ENCODE data around the gene HMCES. TPM values are rescaled to one million over a fixed set of nuclear protein-coding genes. Genes with fewer than 3 reads are reported as not detected.

HMCES gene
- total and polyA plus RNA-seq, 2 of the 13 experiments (the other 11 are each of a cell fraction or from before 2014, with no cell fraction given): 16.1 to 37.5 TPM

- TF ChIP-seq, protein P1, sequence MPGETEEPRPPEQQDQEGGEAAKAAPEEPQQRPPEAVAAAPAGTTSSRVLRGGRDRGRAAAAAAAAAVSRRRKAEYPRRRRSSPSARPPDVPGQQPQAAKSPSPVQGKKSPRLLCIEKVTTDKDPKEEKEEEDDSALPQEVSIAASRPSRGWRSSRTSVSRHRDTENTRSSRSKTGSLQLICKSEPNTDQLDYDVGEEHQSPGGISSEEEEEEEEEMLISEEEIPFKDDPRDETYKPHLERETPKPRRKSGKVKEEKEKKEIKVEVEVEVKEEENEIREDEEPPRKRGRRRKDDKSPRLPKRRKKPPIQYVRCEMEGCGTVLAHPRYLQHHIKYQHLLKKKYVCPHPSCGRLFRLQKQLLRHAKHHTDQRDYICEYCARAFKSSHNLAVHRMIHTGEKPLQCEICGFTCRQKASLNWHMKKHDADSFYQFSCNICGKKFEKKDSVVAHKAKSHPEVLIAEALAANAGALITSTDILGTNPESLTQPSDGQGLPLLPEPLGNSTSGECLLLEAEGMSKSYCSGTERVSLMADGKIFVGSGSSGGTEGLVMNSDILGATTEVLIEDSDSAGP (CRISPR knock-in tag; IDR thresholded peaks at IDR 0.05; ENCODE audit: borderline replicate concordance): peak; percentile 52; the same call in 1 of the 2 replicates
- TF ChIP-seq SYNCRIP (IDR thresholded peaks at IDR 0.05; ENCODE audit: insufficient read depth, low read depth, low read length) (no peak), JUNB (CRISPR knock-in tag; IDR thresholded peaks at IDR 0.05; ENCODE audit: borderline replicate concordance) (no peak), ZNF7 (CRISPR knock-in tag; IDR thresholded peaks at IDR 0.05) (no peak), ZBTB21 (CRISPR knock-in tag; IDR thresholded peaks at IDR 0.05) (no peak), ZNF143 (CRISPR knock-in tag; IDR thresholded peaks at IDR 0.05) (peak; percentile 77), ZSCAN31 (CRISPR knock-in tag; IDR thresholded peaks at IDR 0.05; ENCODE audit: low read depth) (no peak), ATF4 (CRISPR knock-in tag; IDR thresholded peaks at IDR 0.05) (0 out of 4 replicates have a peak, but pooled peaks of 1 of the 2 experiments have one; percentile 32), RFXAP (CRISPR knock-in tag; IDR thresholded peaks at IDR 0.05; ENCODE audit: borderline replicate concordance) (0 out of 2 replicates have a peak, but pooled peaks have one; percentile 29), STAT6 (CRISPR knock-in tag; IDR thresholded peaks at IDR 0.05; ENCODE audit: borderline replicate concordance) (no peak), THAP11 (CRISPR knock-in tag; IDR thresholded peaks at IDR 0.05) (peak; percentile 35), MED1 (CRISPR knock-in tag; IDR thresholded peaks at IDR 0.05) (peak; percentile 14; the same call in 1 of the 2 replicates), NPAS2 (CRISPR knock-in tag; IDR thresholded peaks at IDR 0.05; ENCODE audit: borderline replicate concordance) (no peak), DRAP1 (CRISPR knock-in tag; IDR thresholded peaks at IDR 0.05) (peak; percentile 56)
- TF ChIP-seq, protein P2, sequence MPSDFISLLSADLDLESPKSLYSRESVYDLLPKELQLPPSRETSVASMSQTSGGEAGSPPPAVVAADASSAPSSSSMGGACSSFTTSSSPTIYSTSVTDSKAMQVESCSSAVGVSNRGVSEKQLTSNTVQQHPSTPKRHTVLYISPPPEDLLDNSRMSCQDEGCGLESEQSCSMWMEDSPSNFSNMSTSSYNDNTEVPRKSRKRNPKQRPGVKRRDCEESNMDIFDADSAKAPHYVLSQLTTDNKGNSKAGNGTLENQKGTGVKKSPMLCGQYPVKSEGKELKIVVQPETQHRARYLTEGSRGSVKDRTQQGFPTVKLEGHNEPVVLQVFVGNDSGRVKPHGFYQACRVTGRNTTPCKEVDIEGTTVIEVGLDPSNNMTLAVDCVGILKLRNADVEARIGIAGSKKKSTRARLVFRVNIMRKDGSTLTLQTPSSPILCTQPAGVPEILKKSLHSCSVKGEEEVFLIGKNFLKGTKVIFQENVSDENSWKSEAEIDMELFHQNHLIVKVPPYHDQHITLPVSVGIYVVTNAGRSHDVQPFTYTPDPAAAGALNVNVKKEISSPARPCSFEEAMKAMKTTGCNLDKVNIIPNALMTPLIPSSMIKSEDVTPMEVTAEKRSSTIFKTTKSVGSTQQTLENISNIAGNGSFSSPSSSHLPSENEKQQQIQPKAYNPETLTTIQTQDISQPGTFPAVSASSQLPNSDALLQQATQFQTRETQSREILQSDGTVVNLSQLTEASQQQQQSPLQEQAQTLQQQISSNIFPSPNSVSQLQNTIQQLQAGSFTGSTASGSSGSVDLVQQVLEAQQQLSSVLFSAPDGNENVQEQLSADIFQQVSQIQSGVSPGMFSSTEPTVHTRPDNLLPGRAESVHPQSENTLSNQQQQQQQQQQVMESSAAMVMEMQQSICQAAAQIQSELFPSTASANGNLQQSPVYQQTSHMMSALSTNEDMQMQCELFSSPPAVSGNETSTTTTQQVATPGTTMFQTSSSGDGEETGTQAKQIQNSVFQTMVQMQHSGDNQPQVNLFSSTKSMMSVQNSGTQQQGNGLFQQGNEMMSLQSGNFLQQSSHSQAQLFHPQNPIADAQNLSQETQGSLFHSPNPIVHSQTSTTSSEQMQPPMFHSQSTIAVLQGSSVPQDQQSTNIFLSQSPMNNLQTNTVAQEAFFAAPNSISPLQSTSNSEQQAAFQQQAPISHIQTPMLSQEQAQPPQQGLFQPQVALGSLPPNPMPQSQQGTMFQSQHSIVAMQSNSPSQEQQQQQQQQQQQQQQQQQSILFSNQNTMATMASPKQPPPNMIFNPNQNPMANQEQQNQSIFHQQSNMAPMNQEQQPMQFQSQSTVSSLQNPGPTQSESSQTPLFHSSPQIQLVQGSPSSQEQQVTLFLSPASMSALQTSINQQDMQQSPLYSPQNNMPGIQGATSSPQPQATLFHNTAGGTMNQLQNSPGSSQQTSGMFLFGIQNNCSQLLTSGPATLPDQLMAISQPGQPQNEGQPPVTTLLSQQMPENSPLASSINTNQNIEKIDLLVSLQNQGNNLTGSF (CRISPR knock-in tag; IDR thresholded peaks at IDR 0.05): no peak
- TF ChIP-seq, protein P3, sequence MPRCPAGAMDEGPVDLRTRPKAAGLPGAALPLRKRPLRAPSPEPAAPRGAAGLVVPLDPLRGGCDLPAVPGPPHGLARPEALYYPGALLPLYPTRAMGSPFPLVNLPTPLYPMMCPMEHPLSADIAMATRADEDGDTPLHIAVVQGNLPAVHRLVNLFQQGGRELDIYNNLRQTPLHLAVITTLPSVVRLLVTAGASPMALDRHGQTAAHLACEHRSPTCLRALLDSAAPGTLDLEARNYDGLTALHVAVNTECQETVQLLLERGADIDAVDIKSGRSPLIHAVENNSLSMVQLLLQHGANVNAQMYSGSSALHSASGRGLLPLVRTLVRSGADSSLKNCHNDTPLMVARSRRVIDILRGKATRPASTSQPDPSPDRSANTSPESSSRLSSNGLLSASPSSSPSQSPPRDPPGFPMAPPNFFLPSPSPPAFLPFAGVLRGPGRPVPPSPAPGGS (CRISPR knock-in tag; IDR thresholded peaks at IDR 0.05): no peak
Observed at GRCh38 chr3:129313665-129314385, 35.2 kb downstream of the HMCES start (continued).
